SH-SY5Y (cell line): ENCODE results near the gene CHMP6.

Experiments
- GATA2 ChIP-seq: IDR thresholded peaks from 2 replicates; pipeline ENCODE4 v1.6.1; 2011; ENCODE audit warnings: mild to moderate bottlenecking, low read depth, low read length
- GATA3 ChIP-seq: IDR thresholded peaks from 2 replicates; pipeline ENCODE4 v1.6.1; 2011; ENCODE audit warnings: low read depth, mild to moderate bottlenecking, low read length, moderate library complexity

DNA sequence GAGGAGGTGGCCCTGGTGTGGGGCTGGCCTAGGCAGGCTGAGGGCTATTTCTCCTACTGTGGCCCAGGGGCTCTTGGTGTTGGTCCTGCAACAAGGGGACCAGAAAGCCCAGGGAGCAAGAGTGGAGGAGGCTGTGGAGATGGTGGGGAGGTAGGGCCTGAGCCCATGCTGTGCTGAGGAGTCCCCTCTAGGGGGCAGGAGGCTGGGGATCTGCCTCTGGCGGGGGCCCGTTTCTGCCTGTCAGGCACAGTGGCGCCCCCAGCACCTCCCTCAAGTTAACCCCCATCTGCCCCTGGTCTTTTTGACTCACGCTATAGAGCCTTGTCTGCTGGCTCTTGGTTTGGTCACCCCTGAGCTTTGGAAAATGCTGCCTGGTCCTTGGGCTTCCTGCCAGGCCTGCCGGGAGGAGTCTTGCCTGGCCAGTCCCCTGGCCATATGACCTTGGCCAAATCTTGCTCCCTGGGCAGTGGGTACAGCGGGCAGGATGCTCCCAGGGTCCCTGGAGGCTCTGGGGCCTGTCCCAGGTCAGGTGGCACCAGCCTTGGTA is 49.2 kb downstream of the CHMP6 start:
- no peak for TF ChIP-seq GATA2
- no peak for TF ChIP-seq GATA3
